IMR-90 (cell line): ENCODE data around the gene AGBL1. TPM values are rescaled to one million over a fixed set of nuclear protein-coding genes. Genes with fewer than 3 reads are reported as not detected.

Source experiments
- ATAC-seq: fragments of 200-7000 bp; cut with Tn5 transposase; 2 replicates; pipeline ENCODE4 v1.9.1; 2020; ENCODE audit warnings: low read depth, mild to moderate bottlenecking, moderate library complexity
- BruUV-seq: library from RNA; stranded (reverse); fragments of 400-500 nt; replicated peaks from 2 replicates; lab custom pipeline; 2021; lab: Mats Ljungman, UMichigan
- CTCF ChIA-PET: fragments of 300-600 bp; formaldehyde crosslinking; extraction: SDS; loops from one replicate; lab custom pipeline; 2021; ENCODE audit warnings: antibody characterized with exemption; lab: Yijun Ruan, JAX
- POLR2A ChIA-PET: fragments of 300-600 bp; sonication (Branson Sonifier 250); formaldehyde crosslinking; loops from one replicate; lab custom pipeline; 2022; ENCODE audit warnings: antibody characterized with exemption; ENCODE audit not compliant: unreplicated experiment; lab: Charles Lee
- DNase-seq: peaks from one replicate; pipeline ENCODE4 v3.0.0; 2013
- H2AFZ ChIP-seq: replicated peaks from 2 replicates; pipeline ENCODE3; 2013; ENCODE audit warnings: low read length, mild to moderate bottlenecking; ENCODE audit not compliant: poor library complexity
- H2AK5ac ChIP-seq: 2 replicates; pipeline ENCODE4 v1.6.1; 2013; ENCODE audit warnings: low read depth, low read length, inconsistent platforms
- H2AK9ac ChIP-seq: replicated peaks from 2 replicates; pipeline ENCODE3; 2013; ENCODE audit warnings: mild to moderate bottlenecking, low read depth, low read length, moderate library complexity; ENCODE audit not compliant: poor library complexity
- H2BK120ac ChIP-seq: 2 replicates; pipeline ENCODE4 v1.6.1; 2013; ENCODE audit warnings: low read depth, low read length, inconsistent platforms
- H2BK15ac ChIP-seq: 3 replicates; pipeline ENCODE4 v1.6.1; 2013; ENCODE audit warnings: low read depth, low read length, inconsistent platforms
- H2BK20ac ChIP-seq: 2 replicates; pipeline ENCODE4 v1.6.1; 2013; ENCODE audit warnings: low read depth, mild to moderate bottlenecking, inconsistent platforms, low read length, moderate library complexity
- H2BK5ac ChIP-seq: 2 replicates; pipeline ENCODE4 v1.6.1; 2013; ENCODE audit warnings: mild to moderate bottlenecking, low read depth, low read length, inconsistent platforms; ENCODE audit not compliant: poor library complexity, severe bottlenecking
- H3K14ac ChIP-seq: replicated peaks from 2 replicates; pipeline ENCODE4 v1.6.1; 2013; ENCODE audit warnings: low read depth, low read length, inconsistent platforms
- H3K18ac ChIP-seq: 2 replicates; pipeline ENCODE4 v1.6.1; 2013; ENCODE audit warnings: low read depth, low read length, control low read depth
- H3K23ac ChIP-seq: 2 replicates; pipeline ENCODE4 v1.6.1; 2013; ENCODE audit warnings: low read depth, low read length, inconsistent platforms
- H3K27ac ChIP-seq: 2 replicates; pipeline ENCODE4 v1.5.1; 2013; ENCODE audit warnings: mild to moderate bottlenecking, control low read depth, low read length; ENCODE audit not compliant: insufficient read depth
- H3K27me3 ChIP-seq: 2 replicates; pipeline ENCODE4 v1.6.1; 2013; ENCODE audit warnings: low read length; ENCODE audit not compliant: control insufficient read depth, insufficient read depth
- H3K36me3 ChIP-seq: 2 replicates; pipeline ENCODE4 v1.6.1; 2013; ENCODE audit warnings: low read length, mixed read lengths; ENCODE audit not compliant: control insufficient read depth, insufficient read depth
- H3K4ac ChIP-seq: 2 replicates; pipeline ENCODE4 v1.6.1; 2013; ENCODE audit warnings: low read depth, low read length, inconsistent platforms
- H3K4me1 ChIP-seq: 2 replicates; pipeline ENCODE4 v1.6.1; 2013; ENCODE audit warnings: low read length, mixed read lengths; ENCODE audit not compliant: control insufficient read depth, insufficient read depth
- H3K4me2 ChIP-seq: 2 replicates; pipeline ENCODE4 v1.6.1; 2013; ENCODE audit warnings: low read depth, mild to moderate bottlenecking, control low read depth, low read length, moderate library complexity
- H3K4me3 ChIP-seq: 2 replicates; pipeline ENCODE4 v1.5.1; 2013; ENCODE audit warnings: low read depth, mild to moderate bottlenecking, control low read depth, low read length, moderate library complexity; ENCODE audit not compliant: insufficient read depth
- H3K56ac ChIP-seq: 2 replicates; pipeline ENCODE4 v1.6.1; 2013; ENCODE audit warnings: low read length, inconsistent platforms; ENCODE audit not compliant: insufficient read depth; ENCODE audit errors: extremely low read depth
- H3K79me1 ChIP-seq, 2 experiments: 2 replicates each; pipeline ENCODE4 v1.6.1; 2013; ENCODE audit warnings: low read length in 2 of 2, inconsistent platforms in 1 of 2, low read depth in 1 of 2
- H3K9ac ChIP-seq: 2 replicates; pipeline ENCODE4 v1.6.1; 2013; ENCODE audit warnings: low read depth, low read length, control low read depth
- H3K9me1 ChIP-seq: 2 replicates; pipeline ENCODE4 v1.6.1; 2013; ENCODE audit warnings: low read length, inconsistent platforms; ENCODE audit not compliant: insufficient read depth
- H3K9me3 ChIP-seq: 2 replicates; pipeline ENCODE4 v1.6.1; 2013; ENCODE audit warnings: low read length; ENCODE audit not compliant: control insufficient read depth, insufficient read depth
- H4K20me1 ChIP-seq: 2 replicates; pipeline ENCODE4 v1.6.1; 2013; ENCODE audit warnings: low read length, inconsistent platforms; ENCODE audit not compliant: insufficient read depth
- H4K5ac ChIP-seq: 2 replicates; pipeline ENCODE4 v1.6.1; 2013; ENCODE audit warnings: mild to moderate bottlenecking, low read depth, low read length, control low read depth
- H4K8ac ChIP-seq, 2 experiments: 2 replicates each; pipeline ENCODE4 v1.6.1; 2013; ENCODE audit warnings: low read depth in 2 of 2, low read length in 2 of 2, control low read depth in 1 of 2, inconsistent platforms in 1 of 2
- H4K91ac ChIP-seq: 2 replicates; pipeline ENCODE4 v1.6.1; 2013; ENCODE audit warnings: low read depth, low read length, inconsistent platforms; ENCODE audit not compliant: insufficient read depth
- BHLHE40 ChIP-seq: fragments of 150-350 bp; IDR thresholded peaks from 2 replicates; pipeline ENCODE4 v1.6.1; 2016; ENCODE audit warnings: mild to moderate bottlenecking, low read depth, low read length
- CEBPB ChIP-seq: IDR thresholded peaks from 2 replicates; pipeline ENCODE4 v1.6.1; 2012; ENCODE audit warnings: low read depth, low read length, improper control_type of control experiment
- CHD1 ChIP-seq: IDR thresholded peaks from 2 replicates; pipeline ENCODE4 v1.6.1; 2012; ENCODE audit warnings: low read depth, low read length, improper control_type of control experiment
- CTCF ChIP-seq: conservative IDR thresholded peaks from 2 replicates; pipeline ENCODE4 v1.5.1; 2012; ENCODE audit warnings: mild to moderate bottlenecking, low read depth, low read length, improper control_type of control experiment
- FOS ChIP-seq: fragments of 150-350 bp; IDR thresholded peaks from 2 replicates; pipeline ENCODE4 v1.6.1; 2016; ENCODE audit warnings: low read depth, low read length
- MAFK ChIP-seq: IDR thresholded peaks from 2 replicates; pipeline ENCODE4 v1.6.1; 2012; ENCODE audit warnings: low read depth, low read length, improper control_type of control experiment
- MAZ ChIP-seq: IDR thresholded peaks from 2 replicates; pipeline ENCODE4 v1.6.1; 2012; ENCODE audit warnings: low read depth, mild to moderate bottlenecking, low read length, improper control_type of control experiment, moderate library complexity, borderline replicate concordance
- MXI1 ChIP-seq: IDR thresholded peaks from 2 replicates; pipeline ENCODE4 v1.6.1; 2012; ENCODE audit warnings: low read depth, mild to moderate bottlenecking, low read length, moderate library complexity, borderline replicate concordance
- NFE2L2 ChIP-seq: fragments of 150-350 bp; IDR thresholded peaks from 2 replicates; pipeline ENCODE4 v1.6.1; 2016; ENCODE audit warnings: low read depth, mild to moderate bottlenecking, low read length
- POLR2A ChIP-seq: IDR thresholded peaks from 2 replicates; pipeline ENCODE4 v1.6.1; 2012; ENCODE audit warnings: mild to moderate bottlenecking, low read depth, low read length
- RAD21 ChIP-seq: IDR thresholded peaks from 2 replicates; pipeline ENCODE4 v1.6.1; 2012; ENCODE audit warnings: low read length, improper control_type of control experiment
- RCOR1 ChIP-seq: IDR thresholded peaks from 2 replicates; pipeline ENCODE4 v1.6.1; 2012; ENCODE audit warnings: mild to moderate bottlenecking, low read length, improper control_type of control experiment; ENCODE audit not compliant: insufficient replicate concordance
- RFX5 ChIP-seq: IDR thresholded peaks from 2 replicates; pipeline ENCODE4 v1.8.0; 2012; ENCODE audit warnings: low read depth, mild to moderate bottlenecking, low read length, moderate library complexity
- SMC3 ChIP-seq: fragments of 150-350 bp; IDR thresholded peaks from 2 replicates; pipeline ENCODE4 v1.6.1; 2016; ENCODE audit warnings: low read depth, mild to moderate bottlenecking, antibody characterized with exemption, low read length, moderate library complexity
- USF2 ChIP-seq: fragments of 150-350 bp; IDR thresholded peaks from 2 replicates; pipeline ENCODE4 v1.6.1; 2017; ENCODE audit warnings: mild to moderate bottlenecking, antibody characterized with exemption, low read length, low read depth
- WGBS, 2 experiments: methylation state at CpG; one replicate each; pipeline versions ENCODE4 v1.1.5 to v1.1.7; 2013; ENCODE audit warnings: missing lambda C conversion rate in 2 of 2; ENCODE audit not compliant: insufficient read length in 1 of 2; ENCODE audit errors: extremely low coverage in 2 of 2; 5-methylcytosine and 5-hydroxymethylcytosine counted together
- dilution Hi-C: fragments of 300-500 bp; cut with HindIII; formaldehyde crosslinking; loops from one replicate; pipeline ENCODE4 v1.14.3; 2018; ENCODE audit warnings: low sequenced_read_pairs; ENCODE audit not compliant: unreplicated experiment
- in situ Hi-C: fragments of 300-500 bp; cut with MboI; formaldehyde crosslinking; loops from 3 replicates; pipeline ENCODE4 v1.14.3; 2019; ENCODE audit warnings: low sequenced_read_pairs, inconsistent platforms, mixed read lengths
- intact Hi-C: fragments of 100-400 bp; cut with micrococcal nuclease; formaldehyde crosslinking; loops from 2 replicates; pipeline ENCODE4 v1.10.0; 2022
- polyA plus RNA-seq, 3 experiments: library from polyadenylated mRNA; depleted of rRNA; stranded (reverse); fragments of >200 nt; gene quantifications; 2 replicates each; pipeline ENCODE4 v1.2.3, GENCODE V29; 2012; ENCODE audit warnings: low replicate concordance in 1 of 3
- total RNA-seq: library from RNA; depleted of rRNA; stranded (reverse); fragments of >200 nt; gene quantifications from 2 replicates; pipeline ENCODE4 v1.2.3, GENCODE V29; 2012
- TF ChIP-seq, protein P1 (sequence below): fragments of 150-350 bp; IDR thresholded peaks from 2 replicates; pipeline ENCODE4 v1.6.1; 2016; ENCODE audit warnings: low read depth, mild to moderate bottlenecking, low read length, moderate library complexity, borderline replicate concordance

Gene AGBL1
- total and polyA plus RNA-seq, 2 of the 4 experiments (the other 2 are of a cell fraction), result not detected

DNA sequence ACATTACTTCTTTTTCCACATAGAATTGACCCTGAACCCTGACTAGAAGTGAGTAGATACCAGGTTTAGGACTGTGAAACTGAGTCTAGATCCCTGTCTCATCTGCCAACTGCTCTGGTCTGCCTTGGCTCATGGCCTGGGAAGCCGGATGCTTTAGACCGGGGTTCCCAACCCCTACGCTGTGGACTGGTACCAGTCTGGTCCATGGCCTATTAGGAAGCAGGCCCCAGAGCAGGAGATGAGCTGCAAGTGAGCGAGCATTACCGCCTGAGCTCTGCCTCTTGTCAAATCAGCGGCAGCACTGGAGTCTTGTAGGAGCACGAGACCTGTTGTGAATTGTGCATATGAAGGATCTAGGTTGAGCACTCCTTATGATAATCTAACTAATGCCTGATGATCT lies 734.2 kb downstream of the AGBL1 start:
- Histone ChIP-seq H3K9me3 (peaks cover 7% of the 10 kb centered on the region), H2BK5ac (no peak overlapping the region), H4K20me1 (no peaks in the 10 kb centered on the region), H2AFZ (no peak overlapping the region), H3K18ac (no peak overlapping the region), H3K27me3 (no peaks in the 10 kb centered on the region), H2AK5ac (no peak overlapping the region), H3K23ac (no peak overlapping the region), H3K79me1 (no peaks in the 10 kb centered on the region), H4K8ac (no peak overlapping the region), H3K4me2 (no peak overlapping the region), H3K36me3 (no peaks in the 10 kb centered on the region), H3K56ac (no peak overlapping the region), H3K14ac (no peak overlapping the region), H2BK15ac (no peak overlapping the region), H3K4ac (no peak overlapping the region), H3K4me3 (no peak overlapping the region), H4K5ac (no peak overlapping the region), H4K91ac (no peak overlapping the region), H3K27ac (no peak overlapping the region), H3K4me1 (no peaks in the 10 kb centered on the region), H2BK120ac (no peak overlapping the region), H2BK20ac (no peak overlapping the region), H2AK9ac (no peak overlapping the region), H3K9me1 (no peaks in the 10 kb centered on the region), H3K9ac (no peak overlapping the region)
- CTCF ChIA-PET, result no interaction called here
- intact Hi-C loops (no loop called here), dilution Hi-C loops (no loop called here), in situ Hi-C loops (no loop called here)
- no peak for TF ChIP-seq MAZ
- TF ChIP-seq RCOR1, result no peak
- TF ChIP-seq MAFK, result no peak
- TF ChIP-seq POLR2A, result no peak
- TF ChIP-seq USF2, result no peak
- no peak for TF ChIP-seq MXI1
- TF ChIP-seq RAD21, result no peak
- TF ChIP-seq NFE2L2, result no peak
- no peak for TF ChIP-seq FOS
- TF ChIP-seq CTCF, result no peak
- TF ChIP-seq BHLHE40, result no peak
- TF ChIP-seq, protein P1, sequence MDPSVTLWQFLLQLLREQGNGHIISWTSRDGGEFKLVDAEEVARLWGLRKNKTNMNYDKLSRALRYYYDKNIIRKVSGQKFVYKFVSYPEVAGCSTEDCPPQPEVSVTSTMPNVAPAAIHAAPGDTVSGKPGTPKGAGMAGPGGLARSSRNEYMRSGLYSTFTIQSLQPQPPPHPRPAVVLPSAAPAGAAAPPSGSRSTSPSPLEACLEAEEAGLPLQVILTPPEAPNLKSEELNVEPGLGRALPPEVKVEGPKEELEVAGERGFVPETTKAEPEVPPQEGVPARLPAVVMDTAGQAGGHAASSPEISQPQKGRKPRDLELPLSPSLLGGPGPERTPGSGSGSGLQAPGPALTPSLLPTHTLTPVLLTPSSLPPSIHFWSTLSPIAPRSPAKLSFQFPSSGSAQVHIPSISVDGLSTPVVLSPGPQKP, result no peak
- TF ChIP-seq CHD1, result no peak
- no peak for TF ChIP-seq RFX5
- TF ChIP-seq SMC3, result no peak
- TF ChIP-seq CEBPB, result no peak
- ATAC-seq (no peak), DNase-seq (no peak)
- 69% methylated on average over 2 of the region's 7 CpGs; no CpG with 5 or more reads in 1 of the 2 experiments for WGBS, 2 experiments
- BruUV-seq, result no TSS peak
- POLR2A ChIA-PET, result no interaction called here
